NB4 (cell line): ENCODE measurements around the gene TP53BP1.

Experiments used
- DNase-seq: peaks from one replicate; pipeline ENCODE4 v3.0.0; 2010; ENCODE audit warnings: low read depth
- H3K4me3 ChIP-seq: one replicate; pipeline ENCODE4 v1.5.1; 2011; ENCODE audit warnings: mild to moderate bottlenecking, low read depth, low read length, moderate library complexity
- MYC ChIP-seq: IDR thresholded peaks from 2 replicates; pipeline ENCODE4 v1.6.1; 2011; ENCODE audit warnings: low read depth, low read length
- POLR2A ChIP-seq: IDR thresholded peaks from 2 replicates; pipeline ENCODE4 v1.6.1; 2011; ENCODE audit warnings: mild to moderate bottlenecking; ENCODE audit not compliant: insufficient read length; ENCODE audit errors: extremely low read depth
- TF ChIP-seq, protein P1 (sequence below): IDR thresholded peaks from 2 replicates; pipeline ENCODE4 v1.6.1; 2011; ENCODE audit warnings: low read depth, low read length
- TF ChIP-seq, protein P2 (sequence below): IDR thresholded peaks from one replicate; pipeline ENCODE4 v1.5.1; 2012; ENCODE audit warnings: low read depth, low read length

TP53BP1 gene

DNA sequence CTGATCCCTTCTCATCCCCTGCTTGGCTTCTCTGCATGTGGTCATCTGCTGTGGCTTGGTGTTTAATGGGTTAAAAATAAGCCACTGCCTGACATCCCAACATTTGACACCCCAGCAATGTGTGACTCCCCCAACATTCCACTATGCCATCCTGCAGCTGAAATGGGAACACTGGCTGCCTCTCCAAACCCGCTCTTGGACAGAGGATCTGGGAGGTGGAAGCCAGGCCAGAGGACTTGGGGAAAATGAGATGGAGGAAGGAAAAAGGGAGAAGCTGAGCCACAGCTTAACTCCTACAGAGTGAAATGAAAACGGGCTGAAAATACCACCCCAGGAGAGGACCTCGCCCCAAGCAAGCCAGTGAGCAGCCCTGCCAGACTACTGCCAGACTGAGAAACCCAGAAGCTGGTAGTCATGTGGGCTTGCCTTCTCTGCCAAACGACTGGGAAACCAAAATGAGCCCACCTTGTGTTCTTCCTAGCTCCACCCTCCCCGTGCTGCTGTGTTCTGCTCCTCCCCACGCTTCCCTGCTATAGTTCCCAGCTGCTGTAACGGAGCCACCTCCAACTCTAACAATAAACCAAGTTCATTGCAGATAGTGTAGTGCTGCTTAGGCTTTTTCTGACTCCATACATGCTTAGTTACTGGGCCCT is 38.2 kb upstream of the TP53BP1 start:
- no peak for TF ChIP-seq MYC
- no peak for TF ChIP-seq POLR2A
- TF ChIP-seq, protein P1, sequence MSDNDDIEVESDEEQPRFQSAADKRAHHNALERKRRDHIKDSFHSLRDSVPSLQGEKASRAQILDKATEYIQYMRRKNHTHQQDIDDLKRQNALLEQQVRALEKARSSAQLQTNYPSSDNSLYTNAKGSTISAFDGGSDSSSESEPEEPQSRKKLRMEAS: no peak
- TF ChIP-seq, protein P2, sequence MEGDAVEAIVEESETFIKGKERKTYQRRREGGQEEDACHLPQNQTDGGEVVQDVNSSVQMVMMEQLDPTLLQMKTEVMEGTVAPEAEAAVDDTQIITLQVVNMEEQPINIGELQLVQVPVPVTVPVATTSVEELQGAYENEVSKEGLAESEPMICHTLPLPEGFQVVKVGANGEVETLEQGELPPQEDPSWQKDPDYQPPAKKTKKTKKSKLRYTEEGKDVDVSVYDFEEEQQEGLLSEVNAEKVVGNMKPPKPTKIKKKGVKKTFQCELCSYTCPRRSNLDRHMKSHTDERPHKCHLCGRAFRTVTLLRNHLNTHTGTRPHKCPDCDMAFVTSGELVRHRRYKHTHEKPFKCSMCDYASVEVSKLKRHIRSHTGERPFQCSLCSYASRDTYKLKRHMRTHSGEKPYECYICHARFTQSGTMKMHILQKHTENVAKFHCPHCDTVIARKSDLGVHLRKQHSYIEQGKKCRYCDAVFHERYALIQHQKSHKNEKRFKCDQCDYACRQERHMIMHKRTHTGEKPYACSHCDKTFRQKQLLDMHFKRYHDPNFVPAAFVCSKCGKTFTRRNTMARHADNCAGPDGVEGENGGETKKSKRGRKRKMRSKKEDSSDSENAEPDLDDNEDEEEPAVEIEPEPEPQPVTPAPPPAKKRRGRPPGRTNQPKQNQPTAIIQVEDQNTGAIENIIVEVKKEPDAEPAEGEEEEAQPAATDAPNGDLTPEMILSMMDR: no peak
- H3K4me3 ChIP-seq: no peak overlapping the region
- no peak for DNase-seq

DNA sequence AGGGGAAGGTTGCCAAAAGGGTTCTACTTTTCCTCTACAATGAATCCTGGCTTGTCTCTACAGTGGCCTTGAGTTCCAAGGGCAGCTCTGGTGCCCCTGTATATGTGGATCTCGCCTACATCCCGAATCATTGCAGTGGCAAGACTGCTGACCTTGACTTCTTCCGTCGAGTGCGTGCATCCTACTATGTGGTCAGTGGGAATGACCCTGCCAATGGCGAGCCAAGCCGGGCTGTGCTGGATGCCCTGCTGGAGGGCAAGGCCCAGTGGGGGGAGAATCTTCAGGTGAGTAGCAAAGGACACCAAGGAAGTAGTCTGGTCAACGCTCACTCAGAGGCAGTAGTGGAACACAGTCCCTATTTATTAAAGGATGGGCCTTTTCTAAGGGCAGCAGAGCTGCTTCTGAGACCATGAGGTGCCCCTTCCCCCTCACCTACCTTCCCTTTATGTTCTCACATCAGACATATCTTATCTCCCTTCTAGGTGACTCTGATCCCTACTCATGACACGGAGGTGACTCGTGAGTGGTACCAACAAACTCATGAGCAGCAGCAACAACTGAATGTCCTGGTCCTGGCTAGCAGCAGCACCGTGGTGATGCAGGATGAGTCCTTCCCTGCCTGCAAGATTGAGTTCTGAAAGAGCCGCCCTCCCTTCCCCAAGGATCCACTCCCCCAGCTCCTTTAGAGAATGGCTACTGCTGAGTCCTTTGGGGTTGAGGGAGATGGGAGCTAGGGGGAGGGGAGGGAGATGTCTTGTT is 36.8 kb upstream of the TP53BP1 start:
- TF ChIP-seq, protein P2: no peak
- TF ChIP-seq MYC: no peak
- no peak for DNase-seq
- H3K4me3 ChIP-seq: no peak overlapping the region

DNA sequence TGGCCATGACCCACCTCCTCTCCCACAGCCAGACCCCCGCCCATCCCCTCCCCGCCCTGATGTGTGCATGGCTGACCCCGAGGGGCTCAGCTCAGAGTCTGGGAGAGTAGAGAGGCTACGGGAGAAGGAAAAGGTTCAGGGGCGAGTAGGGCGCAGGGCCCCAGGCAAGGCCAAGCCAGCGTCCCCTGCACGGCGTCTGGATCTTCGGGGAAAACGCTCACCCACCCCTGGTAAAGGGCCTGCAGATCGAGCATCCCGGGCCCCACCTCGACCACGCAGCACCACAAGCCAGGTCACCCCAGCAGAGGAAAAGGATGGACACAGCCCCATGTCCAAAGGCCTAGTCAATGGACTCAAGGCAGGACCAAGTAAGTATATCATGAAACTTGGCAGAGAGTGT is 36.2 kb upstream of the TP53BP1 start:
- no peak overlapping the region for H3K4me3 ChIP-seq
- no peak for DNase-seq
- no peak for TF ChIP-seq POLR2A
- TF ChIP-seq, protein P1: no peak
- TF ChIP-seq, protein P2: no peak
- no peak for TF ChIP-seq MYC

DNA sequence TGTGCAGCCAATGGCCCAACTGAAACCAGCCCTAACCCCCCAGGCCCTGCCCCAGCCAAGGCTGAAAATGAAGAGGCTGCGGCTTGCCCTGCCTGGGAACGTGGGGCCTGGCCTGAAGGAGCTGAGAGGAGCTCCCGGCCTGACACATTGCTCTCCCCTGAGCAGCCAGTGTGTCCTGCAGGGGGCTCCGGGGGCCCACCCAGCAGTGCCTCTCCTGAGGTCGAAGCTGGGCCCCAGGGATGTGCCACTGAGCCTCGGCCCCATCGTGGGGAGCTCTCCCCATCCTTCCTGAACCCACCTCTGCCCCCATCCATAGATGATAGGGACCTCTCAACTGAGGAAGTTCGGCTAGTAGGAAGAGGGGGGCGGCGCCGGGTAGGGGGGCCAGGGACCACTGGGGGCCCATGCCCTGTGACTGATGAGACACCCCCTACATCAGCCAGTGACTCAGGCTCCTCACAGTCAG is 35.6 kb upstream of the TP53BP1 start:
- TF ChIP-seq, protein P1: no peak
- TF ChIP-seq MYC (no peak), POLR2A (no peak)
- TF ChIP-seq, protein P2: no peak
- DNase-seq: no peak
- no peak overlapping the region for H3K4me3 ChIP-seq

DNA sequence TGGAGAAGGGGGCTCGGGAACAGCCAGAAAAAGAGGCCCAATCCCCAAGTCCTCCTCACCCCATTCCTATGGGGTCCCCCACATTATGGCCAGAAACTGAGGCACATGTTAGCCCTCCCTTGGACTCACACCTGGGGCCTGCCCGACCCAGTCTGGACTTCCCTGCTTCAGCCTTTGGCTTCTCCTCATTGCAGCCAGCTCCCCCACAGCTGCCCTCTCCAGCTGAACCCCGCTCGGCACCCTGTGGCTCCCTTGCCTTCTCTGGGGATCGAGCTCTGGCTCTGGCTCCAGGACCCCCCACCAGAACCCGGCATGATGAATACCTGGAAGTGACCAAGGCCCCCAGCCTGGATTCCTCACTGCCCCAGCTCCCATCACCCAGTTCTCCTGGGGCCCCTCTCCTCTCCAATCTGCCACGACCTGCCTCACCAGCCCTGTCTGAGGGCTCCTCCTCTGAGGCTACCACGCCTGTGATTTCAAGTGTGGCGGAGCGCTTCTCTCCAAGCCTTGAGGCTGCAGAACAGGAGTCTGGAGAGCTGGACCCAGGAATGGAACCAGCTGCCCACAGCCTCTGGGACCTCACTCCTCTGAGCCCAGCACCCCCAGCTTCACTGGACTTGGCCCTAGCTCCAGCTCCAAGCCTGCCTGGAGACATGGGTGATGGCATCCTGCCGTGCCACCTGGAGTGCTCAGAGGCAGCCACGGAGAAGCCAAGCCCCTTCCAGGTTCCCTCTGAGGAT is 35.0 kb upstream of the TP53BP1 start:
- H3K4me3 ChIP-seq: no peak overlapping the region
- DNase-seq: no peak
- TF ChIP-seq MYC: no peak
- TF ChIP-seq, protein P1: no peak
- no peak for TF ChIP-seq POLR2A
- TF ChIP-seq, protein P2: no peak
